A204.1 (cell line): ENCODE results near the gene SWSAP1.
"Not testable (repeated sequence)": the region's sequence is repeated elsewhere in the genome, so short reads cannot be mapped to it uniquely, and the experiment has no call there.

Experiments used
- FAIRE-seq: peaks from 2 replicates; lab custom pipeline; 2012; peaks lifted over from hg19 to GRCh38; lab: Jason Lieb, UNC

The SWSAP1 gene, protein sequence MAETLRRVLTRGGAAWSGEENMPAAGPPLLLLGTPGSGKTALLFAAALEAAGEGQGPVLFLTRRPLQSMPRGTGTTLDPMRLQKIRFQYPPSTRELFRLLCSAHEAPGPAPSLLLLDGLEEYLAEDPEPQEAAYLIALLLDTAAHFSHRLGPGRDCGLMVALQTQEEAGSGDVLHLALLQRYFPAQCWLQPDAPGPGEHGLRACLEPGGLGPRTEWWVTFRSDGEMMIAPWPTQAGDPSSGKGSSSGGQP

GRCh38 chr19:11374433-11375142 is at the start of gene SWSAP1:
Gene SWSAP1 (plus strand): TSS chr19:11374666. CDS start chr19:11374681, 15 bp downstream.
- FAIRE-seq, result peak; percentile 98

DNA sequence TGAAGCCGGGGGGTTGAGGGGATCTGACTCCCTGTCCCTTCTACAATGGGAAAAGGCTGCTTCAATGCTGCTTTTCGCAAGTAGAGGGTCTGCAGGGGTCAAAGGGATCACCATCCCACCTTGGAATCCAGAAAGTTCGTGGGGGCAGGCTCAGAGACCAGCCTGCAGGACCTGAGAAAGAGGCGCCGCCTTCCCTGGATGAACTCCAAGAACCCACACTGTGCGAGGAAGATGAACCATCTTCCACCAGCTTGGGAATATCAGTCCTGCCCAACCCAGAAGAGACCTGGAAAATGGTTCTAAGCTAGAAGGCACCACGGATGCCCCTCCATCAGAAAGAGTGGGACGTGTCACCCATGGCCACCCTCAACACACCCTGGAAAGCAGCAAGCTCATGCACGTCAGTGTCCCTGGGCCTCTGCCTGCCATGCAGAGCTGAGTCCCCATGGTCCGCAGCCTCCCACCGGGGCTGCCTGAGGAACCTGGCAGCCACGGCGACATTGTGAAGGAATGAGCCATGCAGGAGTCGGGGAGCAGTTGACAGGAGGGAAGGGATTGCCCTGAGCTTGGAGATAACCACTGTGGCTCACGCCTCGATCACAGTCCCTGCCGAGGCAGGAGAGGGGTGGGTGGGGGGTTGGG is 49.6 kb upstream of the SWSAP1 start:
- FAIRE-seq, result no peak

- no peak for FAIRE-seq
Measured at GRCh38 chr19:11325544-11325943, 48.9 kb upstream of the SWSAP1 start.

- no peak for FAIRE-seq
Measured at GRCh38 chr19:11330127-11330526, 44.3 kb upstream of the SWSAP1 start.

GRCh38 chr19:11331502-11331901 is 43.0 kb upstream of the SWSAP1 start:
- no peak for FAIRE-seq

DNA sequence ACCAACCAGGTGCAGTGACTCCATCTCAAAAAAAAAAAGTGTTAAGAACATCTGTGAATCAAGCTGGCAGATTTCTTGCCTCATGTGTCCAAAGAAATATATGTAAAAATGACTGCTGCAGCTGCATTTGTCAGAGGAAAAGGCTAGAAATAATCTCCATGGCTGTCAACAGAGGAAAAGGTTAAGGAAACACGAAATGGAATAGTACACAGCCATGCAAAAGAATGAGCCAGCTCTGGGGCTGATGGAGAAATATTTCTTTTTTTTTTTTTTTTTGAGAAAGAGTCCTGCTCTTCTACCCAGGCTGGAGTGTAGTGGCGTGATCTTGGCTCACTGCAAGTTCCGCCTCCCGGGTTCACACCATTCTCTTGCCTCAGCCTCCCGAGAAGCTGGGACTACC is 41.6 kb upstream of the SWSAP1 start:
- FAIRE-seq, result no peak

GRCh38 chr19:11333838-11334237 is 40.6 kb upstream of the SWSAP1 start:
- not testable (repeated sequence) for FAIRE-seq

GRCh38 chr19:11335449-11336146 is 38.9 kb upstream of the SWSAP1 start:
- FAIRE-seq, result no peak

GRCh38 chr19:11337080-11337479 is 37.4 kb upstream of the SWSAP1 start:
- FAIRE-seq, result no peak

DNA sequence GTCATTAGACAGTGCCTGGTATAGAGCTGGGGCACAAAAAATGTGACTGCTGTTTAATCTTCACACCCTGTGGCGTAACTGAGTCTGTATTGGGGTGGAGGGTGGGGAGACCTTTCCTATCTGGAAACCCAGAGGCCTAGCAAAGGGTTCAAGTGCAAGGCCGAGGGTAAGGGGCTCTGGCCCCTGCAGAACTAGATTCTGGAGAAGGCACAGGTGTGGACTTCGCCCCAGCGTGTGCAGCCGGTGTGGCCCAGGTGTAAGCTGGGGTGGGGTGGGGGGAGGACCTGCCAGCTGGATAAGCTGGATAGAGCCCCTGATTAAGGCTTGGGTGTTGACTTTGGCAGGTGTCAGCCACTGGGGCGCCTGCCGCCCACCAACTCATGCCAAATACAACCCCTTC is 36.3 kb upstream of the SWSAP1 start:
- FAIRE-seq, result no peak

- no peak for FAIRE-seq
Measured at GRCh38 chr19:11338569-11339253, 35.8 kb upstream of the SWSAP1 start.

DNA sequence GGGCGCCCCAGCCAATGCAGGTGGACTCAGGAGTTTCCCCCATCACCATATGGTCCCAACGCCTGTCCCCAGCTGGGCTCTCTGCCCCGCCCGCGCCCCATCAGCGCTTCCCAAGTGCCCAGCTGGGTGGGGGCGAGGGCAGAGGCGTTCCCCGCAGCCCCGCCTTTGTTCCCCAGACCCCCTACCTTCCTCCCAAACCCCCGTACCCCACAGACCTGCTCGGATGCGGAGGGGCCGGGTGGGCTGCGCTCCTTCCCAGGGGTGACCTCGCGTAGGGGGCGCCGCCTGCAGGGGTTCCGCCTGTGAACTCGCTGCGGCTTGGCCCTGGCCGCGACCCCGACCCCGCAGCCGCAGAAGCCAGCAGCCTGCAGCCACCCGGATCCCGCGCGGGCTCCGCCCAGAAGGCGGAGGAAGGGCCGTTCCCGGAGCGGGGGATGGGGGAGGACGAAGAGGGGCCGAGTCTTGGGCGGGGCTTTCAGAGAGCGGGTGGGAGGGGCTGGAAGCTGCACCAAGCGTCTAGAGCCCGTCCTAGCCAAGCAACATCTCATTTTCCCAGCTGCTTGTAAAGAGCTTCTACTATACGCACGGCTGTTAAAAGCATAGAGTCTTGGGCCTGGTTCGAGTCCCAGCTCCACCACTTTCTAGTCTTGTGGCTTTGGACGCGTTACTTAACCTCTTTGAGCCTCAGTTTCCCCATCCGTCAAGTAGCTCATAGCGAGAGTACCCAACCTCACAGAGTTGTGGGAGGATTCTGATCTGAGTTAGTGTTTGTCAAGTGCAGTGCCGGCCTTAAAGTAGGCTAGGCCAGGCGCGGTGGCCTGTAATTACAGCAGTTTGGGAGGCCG is 35.0 kb upstream of the SWSAP1 start, which contains the start of gene RAB3D:
RAB3D (minus strand) TSS at position 404 of the 845 bp plus-strand sequence. CDS start 2,258 bp downstream, outside the sequence.
- FAIRE-seq, result peak; percentile 87

GRCh38 chr19:11340099-11340467 is 34.4 kb upstream of the SWSAP1 start:
- not testable (repeated sequence) for FAIRE-seq

GRCh38 chr19:11342429-11342828 is 32.0 kb upstream of the SWSAP1 start:
- FAIRE-seq, result no peak

DNA sequence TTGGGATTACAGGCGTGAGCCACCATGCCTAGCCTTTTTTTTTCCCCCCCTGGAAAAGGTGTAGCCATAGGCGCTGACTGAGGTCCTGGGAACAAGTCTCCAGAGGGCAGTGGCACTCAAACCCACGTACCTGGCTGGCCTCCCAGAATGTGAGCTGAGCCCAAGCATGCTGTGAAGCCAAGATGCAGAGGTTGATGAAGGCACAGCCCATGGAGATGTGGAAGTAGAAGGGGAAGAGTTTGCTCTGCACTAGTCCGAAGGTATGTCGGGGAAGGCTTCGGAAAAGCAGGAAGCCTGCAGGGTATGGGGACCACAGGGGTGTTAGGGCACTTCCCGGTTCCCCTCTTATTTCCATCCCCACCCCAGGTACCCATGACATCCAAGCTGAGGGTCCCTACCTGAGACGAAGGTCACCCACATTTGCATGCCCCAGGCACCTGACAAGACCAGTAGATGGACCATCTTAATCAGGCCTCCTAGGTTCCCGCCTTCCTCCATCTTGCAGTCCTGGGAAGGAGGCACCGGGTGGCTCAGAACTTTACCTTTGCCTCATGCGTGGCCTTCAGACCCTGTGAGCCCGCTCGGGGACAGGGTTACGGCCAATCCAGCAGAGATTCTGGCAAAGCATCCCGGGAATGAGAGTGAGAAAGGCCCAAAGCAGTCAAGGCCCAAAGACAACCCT is 29.2 kb upstream of the SWSAP1 start:
- no peak for FAIRE-seq

DNA sequence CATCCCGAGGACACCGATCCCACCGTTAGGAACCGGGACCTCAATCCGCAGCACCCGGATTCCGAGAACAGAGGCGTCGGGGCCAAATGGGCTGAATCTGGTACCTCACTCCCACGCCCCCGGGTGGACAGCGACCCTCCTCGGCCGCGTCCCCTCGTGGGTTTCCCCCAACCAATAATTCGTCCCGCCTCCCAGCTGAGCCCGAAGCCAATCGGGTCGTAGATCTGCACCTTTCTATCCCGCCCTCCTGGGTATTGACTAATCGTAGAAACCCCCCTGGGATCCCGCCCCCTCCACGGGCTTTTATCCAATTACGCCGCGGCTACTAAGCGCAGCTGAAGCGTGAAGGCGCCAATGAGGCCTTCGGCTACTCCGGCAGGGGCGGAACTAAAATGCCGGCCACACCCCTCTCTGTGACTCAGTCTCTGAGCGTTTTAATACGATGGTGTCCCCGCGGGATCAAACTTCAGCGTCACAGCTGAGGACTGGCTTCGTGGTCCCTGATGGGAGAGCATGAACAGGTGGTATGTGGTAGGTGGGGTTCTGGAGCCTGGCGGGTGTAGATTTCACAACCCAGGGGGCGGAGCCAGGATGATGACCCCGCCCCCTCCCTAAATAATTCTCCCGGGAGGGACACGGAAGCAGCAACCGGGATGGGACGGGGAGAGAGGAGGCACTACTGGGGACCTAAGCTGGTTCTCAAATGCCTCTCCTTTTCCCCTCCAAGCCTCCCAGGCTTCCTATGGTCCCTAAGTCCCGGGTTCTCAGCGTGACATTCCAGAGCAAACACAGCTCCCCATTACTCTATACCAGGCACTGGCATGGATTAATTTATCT is 28.1 kb upstream of the SWSAP1 start, which contains the start of the genes CCDC159 and TMEM205:
CCDC159 (plus strand) TSS at position 416 of the 837 bp plus-strand sequence; CDS start at position 504, 88 bp downstream.
TMEM205 (minus strand) TSS at position 165 of the 837 bp plus-strand sequence. CDS start 649 bp downstream, outside the sequence.
- peak; percentile 99 for FAIRE-seq

GRCh38 chr19:11347546-11348039 is 26.9 kb upstream of the SWSAP1 start:
- no peak for FAIRE-seq

- no peak for FAIRE-seq
Measured at GRCh38 chr19:11349171-11349570, 25.3 kb upstream of the SWSAP1 start.

- not testable (repeated sequence) for FAIRE-seq
Measured at GRCh38 chr19:11354102-11354501, 20.4 kb upstream of the SWSAP1 start.
